Endothelial cell of umbilical vein (primary cell): ENCODE data around the gene KRTAP9-9.

Experiments
- CTCF ChIP-seq, 2 donors: IDR thresholded peaks; 1 replicate in 1 of 2; 2 replicates in 1 of 2; pipeline ENCODE4 v1.5.1; 2011; ENCODE audit warnings: low read length in 2 of 2, mild to moderate bottlenecking in 2 of 2, moderate library complexity in 2 of 2, control low read depth in 1 of 2, inconsistent platforms in 1 of 2, low read depth in 1 of 2; ENCODE audit not compliant: insufficient read depth in 1 of 2; ENCODE audit errors: extremely low read depth in 1 of 2
- EZH2 ChIP-seq: IDR thresholded peaks from 2 replicates; pipeline ENCODE4 v1.6.1; 2012; ENCODE audit warnings: borderline replicate concordance, low read depth, mild to moderate bottlenecking, moderate library complexity, low read length, inconsistent platforms; ENCODE audit not compliant: severe bottlenecking
- POLR2A ChIP-seq: IDR thresholded peaks from 2 replicates; pipeline ENCODE4 v1.6.1; 2012; ENCODE audit warnings: low read depth, mild to moderate bottlenecking, control low read depth, low read length
- POLR2AphosphoS5 ChIP-seq: IDR thresholded peaks from 2 replicates; pipeline ENCODE4 v1.6.1; 2012; ENCODE audit warnings: low read depth, mild to moderate bottlenecking, control low read depth, low read length, moderate library complexity; ENCODE audit not compliant: insufficient read depth

GRCh38 chr17:41301204-41301790 lies 46.1 kb downstream of the KRTAP9-9 start:
- TF ChIP-seq POLR2A, result no peak
- TF ChIP-seq EZH2, result no peak
- no peak for TF ChIP-seq CTCF (IDR thresholded peaks at IDR 0.05; ENCODE audit: extremely low read depth in 1 of 2, insufficient read depth in 1 of 2, low read depth in 1 of 2, low read length in 2 of 2)
- no peak for TF ChIP-seq POLR2AphosphoS5
